Stimulated activated CD4-positive, alpha-beta T cell treated with anti-CD3 and anti-CD28 coated beads, Interleukin-2, amount 100 ng/mL, for 24 hours (primary cell): ENCODE measurements around the gene SDF2L1.
"Not testable (repeated sequence)": the region's sequence is repeated elsewhere in the genome, so short reads cannot be mapped to it uniquely, and the experiment has no call there.

ENCODE experiments used
- DNase-seq, 2 donors: peaks; one replicate each; pipeline ENCODE4 v3.0.0-alpha.2; 2020

Gene SDF2L1

DNA sequence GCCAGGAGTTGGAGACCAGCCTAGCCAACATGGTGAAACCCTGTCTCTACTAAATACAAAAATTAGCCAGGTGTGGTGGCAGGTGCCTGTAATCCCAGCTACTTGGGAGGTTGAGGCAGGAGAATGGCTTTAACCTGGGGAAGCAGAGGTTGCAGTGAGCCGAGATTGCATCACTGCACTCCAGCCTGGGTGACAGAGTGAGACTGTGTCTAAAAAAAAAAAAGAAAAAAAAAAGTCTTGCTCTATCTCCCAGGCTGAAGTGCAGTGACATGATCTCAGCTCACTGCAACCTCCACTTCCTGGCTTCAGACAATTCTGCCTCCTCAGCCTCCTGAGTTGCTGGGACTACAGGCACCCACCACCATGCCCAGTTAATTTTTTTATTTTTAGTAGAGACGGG is 4.7 kb upstream of the SDF2L1 start:
- DNase-seq = not testable (repeated sequence)

DNA sequence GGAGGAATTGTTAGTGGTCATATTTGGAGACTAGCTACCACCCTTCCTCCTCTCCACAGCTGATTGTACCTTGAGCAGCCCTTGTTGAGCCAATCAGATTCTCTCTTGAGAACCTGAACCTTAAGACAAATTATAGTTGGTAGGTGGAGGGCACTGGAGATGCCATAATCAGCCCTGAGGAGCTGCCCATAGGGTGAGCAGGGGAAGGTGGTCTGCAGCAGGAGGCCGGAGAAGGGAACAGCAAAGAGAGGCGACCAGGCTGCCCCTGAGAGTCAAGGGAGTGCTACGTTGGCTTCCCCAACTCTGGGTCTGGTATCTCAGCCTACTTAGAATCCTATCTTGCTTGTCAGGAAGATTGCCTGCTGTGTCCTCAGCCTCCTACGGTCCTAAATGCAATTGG is 2.7 kb upstream of the SDF2L1 start:
- no peak for DNase-seq

DNA sequence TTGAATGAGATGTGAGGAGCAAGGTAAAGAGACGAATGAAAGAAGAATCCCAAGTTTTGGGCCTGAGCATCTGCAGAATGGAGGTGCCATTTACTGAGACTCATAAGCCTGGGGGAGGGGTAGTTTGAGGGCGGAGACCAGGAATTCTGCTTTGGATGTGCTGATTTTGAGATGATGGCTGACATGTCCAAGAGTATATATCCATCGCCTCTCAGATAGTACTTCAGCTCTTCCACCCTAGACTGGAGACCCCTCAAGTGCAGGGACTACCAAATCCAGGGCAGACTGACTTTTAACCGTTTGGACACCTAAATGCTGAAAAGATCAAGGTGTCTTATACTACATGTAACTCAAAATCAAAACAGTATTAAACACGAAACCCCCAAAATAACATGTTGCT is 1.3 kb upstream of the SDF2L1 start:
- no peak for DNase-seq

DNA sequence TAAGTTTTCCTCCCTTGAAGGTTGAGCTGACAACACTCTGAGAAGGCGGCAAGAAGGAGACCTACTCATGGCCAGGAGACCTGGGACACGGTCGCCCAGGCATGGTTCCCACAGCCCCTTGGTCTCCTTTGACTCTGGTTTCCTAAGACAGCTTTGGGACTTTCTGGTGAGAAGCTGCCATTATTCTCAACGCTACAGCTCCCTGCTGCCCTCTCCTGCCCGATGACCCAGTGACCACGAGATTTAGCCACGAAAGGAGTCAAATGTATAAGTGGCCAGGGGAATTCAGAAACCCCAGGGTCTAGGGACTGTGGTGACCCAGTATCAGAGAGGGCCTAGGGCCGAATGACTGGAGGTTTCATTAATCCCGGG is 699 bp upstream of the SDF2L1 start:
- DNase-seq = no peak

DNA sequence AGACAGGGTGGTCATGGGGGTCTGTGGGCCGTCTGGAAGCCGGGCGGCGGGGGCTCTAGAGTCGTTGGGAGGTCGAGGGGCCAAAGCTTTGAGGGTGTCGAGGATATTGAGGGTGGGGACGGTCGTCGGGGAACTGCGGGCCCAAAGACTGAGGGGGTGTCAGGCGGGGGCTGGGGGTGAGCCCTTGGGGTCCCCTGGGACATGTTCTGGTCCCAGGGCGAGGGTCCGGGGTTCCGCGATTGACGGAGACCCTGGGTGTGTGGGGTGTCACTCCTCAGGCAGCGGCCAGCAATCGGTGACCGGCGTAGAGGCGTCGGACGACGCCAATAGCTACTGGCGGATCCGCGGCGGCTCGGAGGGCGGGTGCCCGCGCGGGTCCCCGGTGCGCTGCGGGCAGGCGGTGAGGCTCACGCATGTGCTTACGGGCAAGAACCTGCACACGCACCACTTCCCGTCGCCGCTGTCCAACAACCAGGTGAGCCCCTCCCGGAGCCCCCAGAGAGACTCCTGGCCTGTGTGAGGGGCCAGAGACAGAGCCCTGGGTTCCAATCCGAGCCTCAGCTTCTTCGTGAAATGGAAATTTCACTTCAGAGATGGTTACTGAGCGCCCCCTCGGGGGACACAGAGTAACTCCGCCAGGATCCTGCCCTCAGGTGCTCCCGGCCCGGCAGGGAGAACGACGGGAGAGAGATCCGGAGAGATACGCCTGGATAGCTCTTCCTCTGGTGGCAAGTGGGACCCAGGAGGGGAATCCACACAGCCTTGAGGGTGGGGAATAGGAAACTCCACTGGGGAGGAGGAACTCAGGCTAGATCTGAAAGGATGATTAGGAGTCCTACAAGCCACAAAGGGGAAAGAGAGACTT is 714 bp downstream of the SDF2L1 start:
- DNase-seq = peak; percentile 72 to 73

DNA sequence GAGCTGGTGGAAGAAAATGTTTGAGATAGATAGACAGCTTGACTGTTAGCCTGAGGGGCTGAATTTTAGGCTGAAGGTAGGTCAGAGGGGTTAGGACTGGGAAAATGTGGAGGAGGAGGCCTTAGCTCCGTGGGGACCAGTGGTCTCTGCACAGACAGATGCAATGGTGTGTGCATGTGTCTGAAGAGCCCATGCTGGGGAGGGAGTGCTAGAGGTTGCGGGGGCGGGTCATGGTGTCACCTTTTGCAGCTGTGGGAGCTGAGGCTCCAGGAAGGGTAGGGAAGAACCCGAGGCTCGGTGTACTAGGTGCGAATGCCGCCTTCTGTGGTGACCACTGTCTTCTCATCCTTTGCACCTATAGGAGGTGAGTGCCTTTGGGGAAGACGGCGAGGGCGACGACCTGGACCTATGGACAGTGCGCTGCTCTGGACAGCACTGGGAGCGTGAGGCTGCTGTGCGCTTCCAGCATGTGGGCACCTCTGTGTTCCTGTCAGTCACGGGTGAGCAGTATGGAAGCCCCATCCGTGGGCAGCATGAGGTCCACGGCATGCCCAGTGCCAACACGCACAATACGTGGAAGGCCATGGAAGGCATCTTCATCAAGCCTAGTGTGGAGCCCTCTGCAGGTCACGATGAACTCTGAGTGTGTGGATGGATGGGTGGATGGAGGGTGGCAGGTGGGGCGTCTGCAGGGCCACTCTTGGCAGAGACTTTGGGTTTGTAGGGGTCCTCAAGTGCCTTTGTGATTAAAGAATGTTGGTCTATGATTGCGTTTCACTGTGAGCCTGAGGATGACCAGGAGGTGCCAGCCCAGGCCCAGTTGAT is 1.6 kb downstream of the SDF2L1 start:
- no peak for DNase-seq

DNA sequence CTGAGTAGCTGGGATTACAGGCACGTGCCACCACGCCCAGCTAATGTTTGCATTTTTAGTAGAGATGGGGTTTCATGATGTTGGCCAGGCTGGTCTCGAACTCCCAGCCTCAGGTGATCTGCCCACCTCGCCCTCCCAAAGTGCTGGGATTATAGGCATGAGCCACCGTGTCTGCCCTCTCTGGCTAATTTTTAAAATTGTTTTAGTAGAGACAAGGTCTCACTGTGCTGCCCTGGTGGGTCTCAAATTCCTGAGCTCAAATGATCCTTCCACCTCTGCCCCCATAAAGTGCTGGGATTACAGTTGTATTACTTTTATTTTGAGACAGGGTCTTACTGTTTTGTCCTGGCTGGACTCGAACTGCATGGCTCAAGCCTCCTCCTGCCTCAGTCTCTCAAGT is 3.4 kb downstream of the SDF2L1 start:
- not testable (repeated sequence) for DNase-seq

DNA sequence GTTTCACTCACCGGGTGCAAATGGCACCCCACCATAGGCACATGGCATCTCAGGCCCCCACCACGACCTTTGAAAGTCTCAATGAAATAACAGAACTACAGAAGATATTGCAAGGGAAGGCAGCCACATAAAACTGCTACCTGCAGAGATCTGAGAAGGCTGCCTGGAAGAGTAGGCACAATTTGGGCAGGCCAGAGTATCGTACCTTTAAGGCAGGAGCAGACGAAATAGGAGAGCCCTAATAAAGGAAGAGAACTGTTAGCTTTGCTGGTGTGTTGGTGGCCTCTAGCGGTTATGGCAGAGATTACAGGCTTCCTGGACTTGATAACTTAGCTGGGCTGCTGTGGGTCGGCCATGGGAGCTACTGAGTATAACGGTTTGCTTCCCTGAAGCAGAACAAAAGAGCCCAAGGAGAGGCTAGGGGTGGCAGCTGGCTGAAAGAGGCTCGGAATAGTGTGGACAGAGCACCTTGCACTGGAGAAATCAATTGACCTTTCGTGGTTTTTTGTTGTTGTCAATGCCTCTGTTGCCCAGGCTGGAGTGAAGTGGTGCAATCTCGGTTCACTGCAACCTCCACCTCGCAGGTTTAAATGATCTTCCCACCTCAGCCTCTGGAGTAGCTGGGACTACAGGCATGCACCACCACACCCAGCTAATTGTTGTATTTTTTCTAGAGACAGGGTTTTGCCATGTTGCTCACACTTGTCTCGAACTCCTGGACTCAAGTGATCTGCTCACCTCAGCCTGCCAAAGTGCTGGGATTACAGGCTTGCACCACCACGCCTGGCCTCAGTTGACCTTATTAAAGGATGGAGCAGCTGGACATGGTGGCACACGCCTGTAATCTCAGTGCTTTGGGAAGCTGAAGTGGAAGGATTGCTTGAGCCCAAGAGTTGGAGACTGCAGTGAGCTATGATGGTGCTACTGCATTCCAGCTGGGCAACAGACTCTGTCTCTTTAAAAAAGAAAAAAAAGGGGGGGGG is 4.8 kb downstream of the SDF2L1 start:
- DNase-seq = peak; percentile 75 to 80

DNA sequence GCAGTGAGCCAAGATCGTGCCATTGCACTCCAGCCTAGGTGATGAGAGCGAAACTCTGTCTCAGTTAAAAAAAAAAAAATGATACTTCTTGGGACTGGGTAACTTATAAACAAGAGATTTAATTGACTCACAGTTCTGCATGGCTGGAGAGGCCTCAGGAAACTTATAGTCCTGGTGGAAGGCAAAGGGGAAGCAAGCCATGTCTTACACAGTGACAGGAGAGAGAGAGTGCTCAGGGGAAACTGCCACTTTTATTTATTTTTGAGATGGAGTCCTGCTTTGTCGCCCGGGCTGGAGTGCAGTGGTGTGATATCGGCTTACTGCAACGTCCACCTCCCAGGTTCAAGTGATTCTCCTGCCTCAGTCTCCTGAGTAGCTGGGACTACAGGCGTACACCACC is 8.2 kb downstream of the SDF2L1 start:
- DNase-seq = no peak

DNA sequence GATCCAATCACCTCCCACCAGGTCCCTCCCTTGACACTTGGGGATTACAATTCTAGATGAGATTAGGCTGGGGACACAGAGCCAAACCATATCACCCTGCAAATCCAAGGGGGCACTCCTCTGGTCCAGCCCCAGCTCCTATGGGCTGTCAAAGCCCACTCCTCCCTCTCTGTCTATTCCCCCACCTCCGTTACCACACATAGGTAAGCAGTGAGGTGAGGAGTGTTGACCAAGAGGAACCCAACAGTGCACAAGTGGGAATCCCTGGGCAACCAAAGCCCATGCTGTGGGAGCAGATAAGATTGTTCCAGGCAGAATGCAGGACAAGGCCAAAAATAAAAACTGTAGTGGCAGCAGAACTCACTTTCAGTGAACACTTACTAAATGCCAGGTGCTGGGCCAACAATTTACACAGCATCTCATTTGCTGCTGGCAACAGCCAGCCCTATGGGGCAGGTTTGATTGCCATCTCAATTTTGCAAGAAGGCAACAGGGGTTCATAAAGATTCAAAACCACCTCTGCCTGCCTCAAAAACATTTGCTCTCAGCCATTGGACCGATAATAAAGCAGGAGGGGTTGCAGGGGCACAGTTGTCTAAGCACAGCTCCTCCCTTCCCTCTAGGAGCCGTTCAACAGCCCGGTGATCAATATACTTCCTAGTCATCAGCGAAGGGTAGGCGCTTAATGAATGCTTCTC is 8.9 kb downstream of the SDF2L1 start:
- no peak for DNase-seq

DNA sequence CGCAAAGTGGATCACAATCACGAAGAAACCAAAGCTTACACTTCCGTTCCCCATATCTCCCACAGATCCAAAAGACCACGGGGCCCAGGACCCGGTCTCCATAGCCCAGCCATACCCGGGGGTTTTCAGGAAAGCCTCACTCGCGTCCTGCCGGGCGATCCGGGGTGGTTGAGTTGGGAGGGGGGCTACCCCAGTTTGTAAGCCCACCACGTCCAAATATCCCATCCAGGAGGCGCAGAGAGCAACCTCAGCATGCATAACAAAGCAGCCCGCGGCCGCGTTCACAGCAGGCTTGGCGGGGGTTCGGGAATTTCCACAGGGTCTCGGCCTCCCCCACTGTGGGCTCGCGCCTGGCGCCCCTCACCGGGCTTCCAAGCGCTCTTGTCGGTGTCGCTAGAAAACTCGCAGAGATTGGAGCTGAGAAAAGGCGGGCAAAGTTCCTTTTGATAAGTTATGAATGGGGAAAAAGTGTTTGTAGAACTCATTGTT is 9.5 kb downstream of the SDF2L1 start:
- DNase-seq = no peak

DNA sequence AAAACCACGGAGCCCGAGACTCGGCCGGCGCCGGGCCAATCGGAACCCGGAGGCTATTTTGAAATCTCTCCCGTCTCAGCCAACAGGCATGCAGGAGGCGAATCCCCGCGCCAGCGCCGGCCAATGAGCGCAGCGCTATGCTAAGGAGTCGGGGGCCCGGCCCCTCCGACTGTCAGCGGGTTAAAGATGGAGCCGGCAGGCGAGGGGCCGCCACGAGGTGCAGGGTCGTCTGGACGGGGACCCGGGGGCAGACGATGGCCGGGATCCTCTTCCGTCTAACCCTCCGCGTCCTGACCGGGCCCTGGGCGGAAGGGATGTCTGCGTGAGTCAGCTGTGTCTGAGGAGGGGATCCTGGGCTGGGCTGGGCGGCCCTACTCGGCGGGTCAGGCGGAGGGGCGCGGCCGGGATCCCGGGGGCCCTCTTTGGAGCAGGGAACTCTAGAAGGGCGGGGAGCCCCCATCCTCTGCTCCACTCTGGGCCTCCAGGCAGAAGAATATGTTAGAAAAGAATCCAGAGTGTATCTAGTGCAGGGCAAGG is 10.0 kb downstream of the SDF2L1 start:
- peak; percentile 84 to 92 for DNase-seq

DNA sequence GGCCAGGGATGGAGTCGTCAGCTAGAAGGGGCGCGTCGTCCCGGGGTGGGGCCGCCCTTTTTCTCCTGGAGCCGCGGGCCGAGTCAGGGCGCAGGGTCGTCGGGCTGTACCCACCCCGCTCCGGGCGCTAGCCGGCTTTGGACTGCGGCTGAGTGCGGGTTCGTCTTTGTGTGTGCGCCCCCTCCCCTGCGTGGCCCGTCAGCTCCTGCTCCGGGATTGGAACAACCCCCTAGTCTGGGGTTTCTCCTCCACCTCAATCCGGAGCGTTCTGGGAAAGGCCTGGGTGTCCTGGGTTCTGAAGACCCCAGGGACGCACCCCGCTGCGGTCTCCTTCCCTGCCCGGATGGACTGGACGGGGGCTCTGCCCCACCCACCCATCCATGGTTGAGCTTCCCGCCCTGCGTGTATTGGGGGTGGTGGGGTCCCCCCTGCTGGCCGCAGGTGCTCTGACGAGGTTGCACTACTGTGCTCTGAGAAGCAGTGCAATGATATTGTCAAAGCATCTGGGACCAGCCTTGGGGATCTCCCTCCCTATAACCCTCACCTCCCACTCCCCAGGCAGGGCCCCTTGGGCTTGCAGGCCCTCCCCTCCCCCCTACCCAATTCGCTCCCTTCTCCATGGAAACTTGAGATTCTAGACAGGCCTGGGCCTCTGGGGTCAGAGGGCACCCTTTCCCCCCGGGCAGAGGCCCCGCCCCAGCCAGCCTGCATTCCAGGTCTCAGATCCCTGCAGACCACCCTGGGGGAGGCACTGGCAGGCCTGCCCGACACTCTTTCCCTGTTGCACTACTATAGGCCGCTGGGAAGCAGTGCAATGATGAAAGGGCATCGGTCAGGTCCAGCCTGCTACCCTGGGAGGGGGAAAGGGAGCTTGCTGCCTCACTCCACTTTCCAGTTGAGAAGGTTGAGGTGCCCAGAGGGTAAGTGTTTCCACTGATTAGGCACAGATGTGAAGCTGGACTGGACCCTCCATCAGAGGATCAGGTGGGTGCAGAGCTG is 10.7 kb downstream of the SDF2L1 start:
- no peak for DNase-seq

DNA sequence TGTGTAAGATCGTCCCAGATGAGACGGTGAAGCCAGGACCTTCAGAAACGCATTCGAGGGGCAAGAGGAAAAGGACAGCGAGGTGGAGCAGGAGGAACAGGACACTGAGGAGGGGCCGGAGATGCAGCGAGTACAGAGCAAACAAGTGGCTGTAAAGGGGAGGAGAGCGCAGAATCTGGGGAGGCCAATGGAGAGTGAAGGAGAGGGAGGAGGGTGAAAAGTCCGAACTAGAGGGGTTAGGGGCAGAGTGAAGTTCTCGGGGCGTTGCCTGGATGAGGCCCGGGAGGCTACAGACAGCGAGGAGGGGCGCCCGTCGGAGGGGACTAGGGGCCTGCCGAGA is 14.9 kb downstream of the SDF2L1 start:
- DNase-seq = no peak

DNA sequence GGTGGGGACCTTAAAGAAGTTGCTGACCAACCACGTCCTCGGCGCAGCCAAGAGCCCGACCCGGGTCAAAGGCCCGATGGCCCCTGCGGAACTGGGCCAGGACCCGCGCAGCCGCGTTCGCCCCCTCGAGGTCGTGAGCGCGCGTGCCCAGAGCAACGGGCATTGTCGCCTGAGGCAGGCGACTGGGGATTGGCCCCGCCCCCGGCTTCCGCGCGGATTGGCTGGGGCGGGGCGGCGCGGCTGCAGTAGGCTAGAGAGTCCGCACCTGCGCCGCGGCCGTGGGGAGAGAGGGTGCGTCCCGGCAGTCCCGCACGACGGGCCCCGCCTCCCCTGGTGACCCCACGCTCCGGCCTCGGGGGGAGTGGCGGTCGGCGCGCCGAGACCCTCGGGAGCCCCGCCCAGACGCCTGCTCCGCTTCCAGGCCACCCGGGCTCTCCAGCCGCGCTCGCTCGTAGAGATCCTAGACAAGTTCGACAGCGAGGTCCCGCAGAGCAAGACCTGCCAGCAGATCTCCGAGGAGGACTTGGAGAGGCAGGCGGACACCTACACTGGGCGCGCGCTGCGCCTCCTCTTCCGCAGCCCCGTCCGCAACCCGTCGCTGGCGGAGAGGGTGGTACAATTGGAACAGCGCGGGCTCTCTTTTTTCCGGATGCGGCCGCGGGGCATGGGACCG is 15.4 kb downstream of the SDF2L1 start:
- DNase-seq = peak; percentile 82 to 87

DNA sequence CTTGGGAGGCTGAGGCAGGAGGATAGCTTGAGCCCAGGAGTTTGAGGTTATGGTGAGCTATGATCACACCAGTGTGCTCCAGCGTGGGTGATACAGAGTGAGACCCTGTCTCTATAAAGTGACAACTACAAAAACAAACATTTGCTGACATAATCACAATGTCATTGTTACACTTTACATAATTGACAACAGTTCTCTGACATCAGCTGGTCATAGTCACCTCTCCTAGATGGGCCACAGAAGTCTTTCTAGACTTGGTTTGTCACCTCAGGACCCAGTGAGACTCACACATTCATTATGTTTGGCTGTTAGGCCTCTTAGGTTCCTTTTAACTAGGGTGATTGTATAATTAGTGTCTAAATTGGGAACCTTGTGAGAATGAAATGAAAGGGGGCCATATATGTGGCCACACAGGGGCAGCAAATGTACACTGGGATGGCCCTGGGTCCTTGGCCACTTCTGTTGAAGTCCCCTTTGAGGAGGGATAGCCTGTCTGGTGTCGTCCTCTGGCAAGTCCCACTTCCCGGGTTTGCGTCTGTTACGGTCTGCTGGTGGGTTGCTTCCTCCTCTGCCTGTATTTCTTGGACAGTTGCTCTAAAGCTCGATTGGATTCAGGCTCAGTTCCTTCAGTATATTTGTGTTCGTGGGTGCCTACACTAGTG is 17.9 kb downstream of the SDF2L1 start:
- no peak for DNase-seq

DNA sequence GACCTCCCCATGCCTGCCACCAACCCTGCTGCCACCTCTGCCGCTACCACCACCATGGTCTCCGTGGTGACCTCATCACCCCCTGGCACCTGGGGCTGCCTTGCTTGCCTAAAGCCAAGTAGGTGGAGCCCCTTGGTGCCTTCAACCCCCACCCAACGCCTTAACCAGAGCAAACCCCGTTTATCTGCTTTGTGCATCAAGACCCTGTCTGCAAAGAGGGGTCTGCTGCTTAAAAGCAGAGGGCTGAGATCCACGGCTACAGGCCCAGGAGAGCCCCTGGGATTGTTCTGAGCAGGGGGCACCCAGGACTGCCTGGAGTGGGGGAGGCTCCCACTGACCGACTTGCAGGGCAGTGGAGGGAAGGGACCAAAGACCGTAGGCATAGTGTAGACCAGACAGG is 18.8 kb downstream of the SDF2L1 start:
- no peak for DNase-seq

DNA sequence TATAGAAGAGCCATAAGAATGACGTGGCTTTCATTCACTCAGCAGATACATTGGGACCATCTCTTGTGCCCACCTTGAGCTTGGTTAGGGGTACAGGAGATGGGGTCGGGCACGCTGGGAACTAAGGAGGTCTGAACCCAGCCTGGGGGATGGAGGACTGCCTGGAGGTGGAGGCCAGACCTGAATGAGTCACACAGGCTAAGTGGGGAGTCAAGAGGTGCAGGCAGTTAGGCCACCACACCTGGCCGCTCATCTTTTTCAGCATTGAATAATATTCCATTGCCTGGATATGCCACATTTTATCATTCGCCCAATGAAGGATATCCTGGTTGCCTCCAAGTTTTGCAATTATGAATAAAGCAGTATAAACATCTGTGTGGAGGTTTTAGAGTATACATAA is 19.9 kb downstream of the SDF2L1 start:
- DNase-seq = no peak

DNA sequence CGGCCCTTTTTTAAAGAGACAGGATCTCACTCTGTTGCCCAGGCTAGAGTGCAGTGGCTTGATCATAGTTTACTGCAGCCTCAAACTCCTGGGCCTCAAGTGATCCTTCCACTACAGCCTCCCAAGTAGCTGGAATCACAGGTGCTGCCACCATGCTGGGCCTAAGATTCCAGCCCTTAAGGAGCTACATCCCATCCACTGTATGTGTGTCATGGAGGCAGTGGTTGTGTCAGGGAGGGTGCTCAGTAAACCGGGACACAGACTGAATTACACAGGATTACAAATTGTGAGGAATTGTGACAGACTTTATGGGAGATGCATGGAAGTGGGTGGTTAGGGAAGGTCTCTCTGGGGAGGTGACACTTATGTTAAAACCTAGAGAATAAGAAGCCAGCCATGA is 21.6 kb downstream of the SDF2L1 start:
- no peak for DNase-seq
